ENCODE data around the gene PDS5B. TPM values are rescaled to one million over a fixed set of nuclear protein-coding genes. Genes with fewer than 3 reads are reported as not detected.

The PDS5B gene
- total RNA-seq, 1 donor from 2014 or later = 59.2 TPM

- DNase-seq = no peak
- Mint-ChIP-seq H3K36me3 (ENCODE audit: unreplicated experiment) (peaks cover 7% of the 10 kb centered on the region), H3K4me1 (ENCODE audit: low read depth, unreplicated experiment) (no peaks in the 10 kb centered on the region)
These were observed 3.3 kb upstream of the PDS5B start for GRCh38 chr13:32582991-32583390.

GRCh38 chr13:32585550-32586079 lies 637 bp upstream of the PDS5B start:
- H3K4me3 Mint-ChIP-seq (ENCODE audit: unreplicated experiment) = peak overlapping the region; percentile 93
- no peak for TF ChIP-seq CTCF (IDR thresholded peaks at IDR 0.05; ENCODE audit: partially characterized antibody, unreplicated experiment)
- H3K4me1 Mint-ChIP-seq (ENCODE audit: low read depth, unreplicated experiment) = peaks cover 18% of the 10 kb centered on the region
- peaks cover 11% of the 10 kb centered on the region for H3K9me3 Mint-ChIP-seq (ENCODE audit: unreplicated experiment)
- H3K27me3 Mint-ChIP-seq (ENCODE audit: unreplicated experiment) = peaks cover 10% of the 10 kb centered on the region
- no peaks in the 10 kb centered on the region for H3K36me3 Mint-ChIP-seq (ENCODE audit: unreplicated experiment)
- peak; percentile 23 for DNase-seq
- peak overlapping the region; percentile 74 for H3K27ac Mint-ChIP-seq (ENCODE audit: unreplicated experiment)

More at GRCh38 chr13:32582991-32583390, 3.3 kb upstream of the PDS5B start:
- Mint-ChIP-seq H3K27ac (ENCODE audit: unreplicated experiment) (no peak overlapping the region), H3K27me3 (ENCODE audit: unreplicated experiment) (peaks cover 10% of the 10 kb centered on the region), H3K4me3 (ENCODE audit: unreplicated experiment) (no peak overlapping the region), H3K9me3 (ENCODE audit: unreplicated experiment) (peaks cover 8% of the 10 kb centered on the region)
- no peak for TF ChIP-seq CTCF (IDR thresholded peaks at IDR 0.05; ENCODE audit: partially characterized antibody, unreplicated experiment)

- peak overlapping the region; percentile 88 for H3K27ac Mint-ChIP-seq (ENCODE audit: unreplicated experiment)
- peaks cover 9% of the 10 kb centered on the region for H3K27me3 Mint-ChIP-seq (ENCODE audit: unreplicated experiment)
- peak; percentile 76 for DNase-seq
- peaks cover 18% of the 10 kb centered on the region for H3K4me1 Mint-ChIP-seq (ENCODE audit: low read depth, unreplicated experiment)
- H3K4me3 Mint-ChIP-seq (ENCODE audit: unreplicated experiment) = peak overlapping the region; percentile 92
- H3K9me3 Mint-ChIP-seq (ENCODE audit: unreplicated experiment) = peaks cover 11% of the 10 kb centered on the region
- no peak for TF ChIP-seq CTCF (IDR thresholded peaks at IDR 0.05; ENCODE audit: partially characterized antibody, unreplicated experiment)
- no peaks in the 10 kb centered on the region for H3K36me3 Mint-ChIP-seq (ENCODE audit: unreplicated experiment)
These were observed 959 bp downstream of the PDS5B start for GRCh38 chr13:32587011-32587810.

- no peak for DNase-seq
- H3K27ac Mint-ChIP-seq (ENCODE audit: unreplicated experiment) = peak overlapping the region; percentile 88
- H3K4me3 Mint-ChIP-seq (ENCODE audit: unreplicated experiment) = peak overlapping the region; percentile 92
- H3K36me3 Mint-ChIP-seq (ENCODE audit: unreplicated experiment) = no peaks in the 10 kb centered on the region
- H3K4me1 Mint-ChIP-seq (ENCODE audit: low read depth, unreplicated experiment) = peaks cover 18% of the 10 kb centered on the region
- peaks cover 9% of the 10 kb centered on the region for H3K27me3 Mint-ChIP-seq (ENCODE audit: unreplicated experiment)
- TF ChIP-seq CTCF (IDR thresholded peaks at IDR 0.05; ENCODE audit: partially characterized antibody, unreplicated experiment) = no peak
- H3K9me3 Mint-ChIP-seq (ENCODE audit: unreplicated experiment) = peaks cover 11% of the 10 kb centered on the region
These were observed 1.5 kb downstream of the PDS5B start for GRCh38 chr13:32587811-32588170.

GRCh38 chr13:32588736-32589135 lies 2.5 kb downstream of the PDS5B start:
- DNase-seq = no peak
- Mint-ChIP-seq H3K4me3 (ENCODE audit: unreplicated experiment) (peak overlapping the region; percentile 92), H3K27me3 (ENCODE audit: unreplicated experiment) (peaks cover 7% of the 10 kb centered on the region), H3K27ac (ENCODE audit: unreplicated experiment) (peak overlapping the region; percentile 88), H3K9me3 (ENCODE audit: unreplicated experiment) (peaks cover 11% of the 10 kb centered on the region), H3K4me1 (ENCODE audit: low read depth, unreplicated experiment) (peaks cover 18% of the 10 kb centered on the region), H3K36me3 (ENCODE audit: unreplicated experiment) (no peaks in the 10 kb centered on the region)
- no peak for TF ChIP-seq CTCF (IDR thresholded peaks at IDR 0.05; ENCODE audit: partially characterized antibody, unreplicated experiment)

All from glutamatergic neuron (in vitro differentiated cells).